Karpas-422 (cell line): Measurements from ENCODE around the gene RAI1. TPM values are rescaled to one million over a fixed set of nuclear protein-coding genes. Genes with fewer than 3 reads are reported as not detected.
A peak's percentile ranks its signal among the peaks of the same experiment; 100 is the strongest.

Experiments
- DNase-seq: peaks from one replicate; pipeline ENCODE4 v3.0.0-alpha.2; 2015
- H2AFZ ChIP-seq: fragments of 200-600 bp; sonication (generic); 2 replicates; pipeline ENCODE4 v1.6.1; 2014; ENCODE audit warnings: antibody characterized with exemption, low read length, mixed read lengths
- H3K27ac ChIP-seq: fragments of 200-600 bp; sonication (generic); 2 replicates; pipeline ENCODE4 v1.5.1; 2014; ENCODE audit warnings: mild to moderate bottlenecking, low read length, moderate library complexity
- H3K27me3 ChIP-seq: fragments of 200-600 bp; sonication (generic); 2 replicates; pipeline ENCODE4 v1.6.1; 2014; ENCODE audit warnings: low read length, mixed read lengths
- H3K36me3 ChIP-seq: fragments of 200-600 bp; sonication (generic); 2 replicates; pipeline ENCODE4 v1.6.1; 2014; ENCODE audit warnings: low read length, mixed read lengths; ENCODE audit not compliant: insufficient read depth
- H3K4me1 ChIP-seq: fragments of 200-600 bp; sonication (generic); 2 replicates; pipeline ENCODE4 v1.6.1; 2014; ENCODE audit warnings: mild to moderate bottlenecking, low read length, mixed read lengths
- H3K4me2 ChIP-seq: fragments of 200-600 bp; sonication (generic); 2 replicates; pipeline ENCODE4 v1.6.1; 2014; ENCODE audit warnings: low read length, low read depth, mild to moderate bottlenecking; ENCODE audit not compliant: poor library complexity, severe bottlenecking
- H3K4me3 ChIP-seq: fragments of 200-600 bp; sonication (generic); 2 replicates; pipeline ENCODE4 v1.5.1; 2014; ENCODE audit warnings: mild to moderate bottlenecking, antibody characterized with exemption, low read length, mixed read lengths
- H3K79me2 ChIP-seq: fragments of 200-600 bp; sonication (generic); 2 replicates; pipeline ENCODE4 v1.6.1; 2014; ENCODE audit warnings: mild to moderate bottlenecking, low read length, mixed read lengths
- H3K9ac ChIP-seq: fragments of 200-600 bp; sonication (generic); 2 replicates; pipeline ENCODE4 v1.6.0; 2014; ENCODE audit warnings: low read length
- H3K9me2 ChIP-seq: fragments of 200-600 bp; sonication (generic), shearing (Covaris generic); replicated peaks from 2 replicates; pipeline ENCODE4 v1.6.0; 2014; ENCODE audit warnings: mild to moderate bottlenecking, low read length, moderate library complexity; ENCODE audit not compliant: insufficient read depth
- H3K9me3 ChIP-seq: fragments of 300-700, 200-600 bp; sonication (generic); 2 replicates; pipeline ENCODE4 v1.6.1; 2014; ENCODE audit warnings: low read length, mixed read lengths
- H4K20me1 ChIP-seq: fragments of 200-600 bp; sonication (generic); 2 replicates; pipeline ENCODE4 v1.6.1; 2014; ENCODE audit warnings: mild to moderate bottlenecking, antibody characterized with exemption, low read length, low read depth; ENCODE audit not compliant: insufficient read depth
- total RNA-seq: library from RNA; depleted of rRNA; stranded (reverse); fragments of >200 nt; shearing (Covaris generic); gene quantifications from 2 replicates; pipeline ENCODE4 v1.2.3, GENCODE V29; 2014; ENCODE audit warnings: low replicate concordance

Gene RAI1
- total RNA-seq, 1 experiment from 2014 or later, result 18.2 TPM

DNA sequence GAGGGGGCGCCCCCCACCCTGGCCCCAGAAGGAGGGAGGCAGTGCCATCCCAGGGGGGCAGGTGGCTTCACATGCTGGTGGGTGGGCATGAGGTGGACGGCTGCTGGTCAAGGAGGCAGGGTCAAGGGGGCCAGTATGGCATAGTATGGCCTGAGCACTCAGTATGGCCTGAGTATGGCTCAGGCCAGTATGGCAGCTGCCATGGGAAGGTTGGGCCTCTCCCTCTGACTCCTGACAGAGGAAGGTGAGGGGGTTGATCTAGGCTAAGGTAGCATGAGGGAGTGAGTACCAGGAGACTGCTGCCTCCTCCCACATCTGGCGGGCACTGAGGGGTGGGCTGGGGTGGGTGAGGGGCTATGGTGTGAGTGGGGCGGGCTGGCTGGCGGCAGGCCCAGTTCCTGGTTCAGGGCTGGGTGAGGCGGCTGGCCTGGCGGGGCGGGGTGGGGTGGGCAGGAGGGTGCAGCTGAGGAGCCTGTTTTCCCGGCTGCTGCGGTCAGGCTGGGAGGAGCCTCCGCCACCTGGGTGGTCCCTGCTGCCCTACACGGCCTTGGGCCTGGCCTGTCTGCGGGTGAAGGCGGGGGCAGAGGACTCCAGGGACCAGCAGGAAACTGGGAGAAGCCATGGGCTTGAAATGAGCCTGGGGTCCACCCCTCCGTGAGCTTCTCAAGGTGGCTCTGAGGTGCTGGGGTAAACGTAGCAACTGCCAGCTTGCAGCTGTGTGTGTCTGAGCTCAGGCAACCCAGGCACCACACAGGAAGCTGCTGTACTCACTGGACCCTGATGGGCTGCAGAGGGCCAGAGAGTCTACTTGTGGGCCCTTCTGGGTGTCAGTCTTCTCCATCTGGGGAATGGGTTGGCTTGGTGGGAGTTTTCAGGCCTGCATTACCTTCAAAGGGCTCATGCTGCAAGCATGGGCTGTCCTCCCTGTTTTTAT, 57.0 kb downstream of the RAI1 start:
- peaks cover 42% of the 10 kb centered on the region for H3K4me1 ChIP-seq

GRCh38 chr17:17738901-17739300, 57.6 kb downstream of the RAI1 start:
- peaks cover 42% of the 10 kb centered on the region for H3K4me1 ChIP-seq

More for the DNA sequence above, 57.0 kb downstream of the RAI1 start:
- H3K9me2 ChIP-seq, result no peaks in the 10 kb centered on the region
- H3K4me3 ChIP-seq, result no peak overlapping the region
- no peak overlapping the region for H3K4me2 ChIP-seq
- no peaks in the 10 kb centered on the region for H4K20me1 ChIP-seq
- no peak for DNase-seq
- no peak overlapping the region for H2AFZ ChIP-seq
- peak overlapping the region; percentile 43; the same call in 1 of the 2 replicates for H3K27ac ChIP-seq
- H3K27me3 ChIP-seq, result no peaks in the 10 kb centered on the region
- H3K9me3 ChIP-seq, result no peaks in the 10 kb centered on the region
- peaks cover 87% of the 10 kb centered on the region for H3K79me2 ChIP-seq
- no peaks in the 10 kb centered on the region for H3K36me3 ChIP-seq
- no peak overlapping the region for H3K9ac ChIP-seq

GRCh38 chr17:17739388-17740066, 58.3 kb downstream of the RAI1 start:
- Histone ChIP-seq H3K79me2 (peaks cover 84% of the 10 kb centered on the region), H3K9me2 (no peaks in the 10 kb centered on the region), H2AFZ (no peak overlapping the region), H3K9me3 (no peaks in the 10 kb centered on the region), H3K9ac (no peak overlapping the region), H4K20me1 (no peaks in the 10 kb centered on the region), H3K4me1 (peaks cover 41% of the 10 kb centered on the region), H3K36me3 (no peaks in the 10 kb centered on the region), H3K27me3 (no peaks in the 10 kb centered on the region), H3K4me3 (no peak overlapping the region), H3K27ac (peak overlapping the region; percentile 14; the same call in 1 of the 2 replicates), H3K4me2 (no peak overlapping the region)
- DNase-seq, result no peak

More at GRCh38 chr17:17738901-17739300, 57.6 kb downstream of the RAI1 start:
- Histone ChIP-seq H3K9ac (no peak overlapping the region), H3K79me2 (peaks cover 87% of the 10 kb centered on the region), H4K20me1 (no peaks in the 10 kb centered on the region), H2AFZ (no peak overlapping the region), H3K9me2 (no peaks in the 10 kb centered on the region), H3K36me3 (no peaks in the 10 kb centered on the region), H3K4me2 (no peak overlapping the region), H3K27me3 (no peaks in the 10 kb centered on the region), H3K9me3 (no peaks in the 10 kb centered on the region), H3K27ac (peak overlapping the region; percentile 14; the same call in 1 of the 2 replicates), H3K4me3 (no peak overlapping the region)
- no peak for DNase-seq

DNA sequence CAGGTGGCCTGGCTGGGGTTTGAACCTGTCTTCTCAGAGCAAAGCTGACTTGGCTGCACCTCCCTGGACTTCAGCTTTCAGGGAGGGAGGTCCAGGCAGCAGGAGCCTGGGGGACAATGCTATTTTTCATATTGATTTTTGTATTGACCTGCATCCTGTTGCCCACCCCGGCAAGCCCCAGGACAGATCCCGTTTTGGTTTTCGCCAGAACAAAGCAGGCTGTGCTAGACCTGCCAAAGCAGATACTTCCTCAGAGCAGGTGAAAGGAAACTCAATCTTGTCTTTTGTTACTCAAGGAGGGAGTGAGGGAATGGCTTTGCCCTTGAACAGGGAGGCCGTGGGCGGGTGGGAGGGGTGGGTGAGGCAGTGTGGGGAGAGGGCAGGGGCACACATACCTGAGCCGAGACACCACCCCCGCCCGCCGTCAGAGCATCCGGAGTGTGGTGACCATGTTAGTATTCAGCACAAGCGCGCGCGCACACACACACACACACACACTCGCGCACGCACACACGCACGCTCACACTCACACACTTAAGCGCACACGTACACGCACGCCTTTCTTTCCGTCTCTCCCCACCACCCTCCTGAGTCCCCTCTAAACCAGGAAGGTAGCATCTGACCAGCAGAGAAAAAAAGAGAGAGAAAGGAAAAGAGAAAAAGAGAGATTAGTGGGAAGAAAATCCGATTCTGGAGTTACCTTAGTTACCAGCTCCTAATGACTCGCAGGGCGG, 59.5 kb downstream of the RAI1 start:
- no peak overlapping the region for H3K4me2 ChIP-seq
- peaks cover 42% of the 10 kb centered on the region for H3K4me1 ChIP-seq
- no peaks in the 10 kb centered on the region for H3K9me3 ChIP-seq
- H3K9ac ChIP-seq, result no peak overlapping the region
- no peaks in the 10 kb centered on the region for H3K27me3 ChIP-seq
- H3K4me3 ChIP-seq, result no peak overlapping the region
- no peak for DNase-seq
- H3K27ac ChIP-seq, result peak overlapping the region; percentile 14; the same call in 1 of the 2 replicates
- no peaks in the 10 kb centered on the region for H4K20me1 ChIP-seq
- H3K9me2 ChIP-seq, result no peaks in the 10 kb centered on the region
- no peaks in the 10 kb centered on the region for H3K36me3 ChIP-seq
- H2AFZ ChIP-seq, result no peak overlapping the region
- peaks cover 85% of the 10 kb centered on the region for H3K79me2 ChIP-seq

GRCh38 chr17:17741349-17742023, 60.2 kb downstream of the RAI1 start:
- Histone ChIP-seq H3K4me2 (no peak overlapping the region), H3K4me3 (no peak overlapping the region), H3K36me3 (no peaks in the 10 kb centered on the region), H3K9me2 (no peaks in the 10 kb centered on the region), H2AFZ (no peak overlapping the region), H4K20me1 (no peaks in the 10 kb centered on the region), H3K79me2 (peaks cover 82% of the 10 kb centered on the region), H3K27ac (no peak overlapping the region), H3K9ac (no peak overlapping the region), H3K27me3 (no peaks in the 10 kb centered on the region), H3K9me3 (no peaks in the 10 kb centered on the region), H3K4me1 (peaks cover 36% of the 10 kb centered on the region)
- DNase-seq, result no peak

GRCh38 chr17:17742133-17742621, 60.9 kb downstream of the RAI1 start:
- Histone ChIP-seq H3K9ac (no peak overlapping the region), H3K27me3 (no peaks in the 10 kb centered on the region), H3K4me3 (no peak overlapping the region), H3K79me2 (peaks cover 75% of the 10 kb centered on the region), H3K4me1 (peaks cover 34% of the 10 kb centered on the region), H3K9me2 (no peaks in the 10 kb centered on the region), H3K9me3 (no peaks in the 10 kb centered on the region), H3K27ac (peak overlapping the region; percentile 35; the same call in 1 of the 2 replicates), H3K36me3 (no peaks in the 10 kb centered on the region), H3K4me2 (no peak overlapping the region), H4K20me1 (no peaks in the 10 kb centered on the region), H2AFZ (no peak overlapping the region)
- no peak for DNase-seq

GRCh38 chr17:17742688-17743390, 61.6 kb downstream of the RAI1 start:
- Histone ChIP-seq H3K9ac (no peak overlapping the region), H3K36me3 (no peaks in the 10 kb centered on the region), H3K27me3 (no peaks in the 10 kb centered on the region), H4K20me1 (no peaks in the 10 kb centered on the region), H3K9me3 (no peaks in the 10 kb centered on the region), H2AFZ (no peak overlapping the region), H3K4me2 (no peak overlapping the region), H3K79me2 (peaks cover 70% of the 10 kb centered on the region), H3K9me2 (no peaks in the 10 kb centered on the region), H3K4me1 (peaks cover 35% of the 10 kb centered on the region), H3K27ac (peak overlapping the region; percentile 35; the same call in 1 of the 2 replicates), H3K4me3 (no peak overlapping the region)
- DNase-seq, result no peak
